Gastrocnemius medialis (tissue), 4 donors: ENCODE data around the gene GIMAP6. TPM values are rescaled to one million over a fixed set of nuclear protein-coding genes. Genes with fewer than 3 reads are reported as not detected.

Source experiments
- ATAC-seq, 2 donors: fragments of 150-250 bp; one replicate each; pipeline ENCODE4 v1.9.1; 2016
- DNase-seq, 2 donors: peaks; one replicate each; pipeline ENCODE4 v3.0.0-alpha.2; 2019
- H3K27ac ChIP-seq, 4 donors: fragments of 200-600 bp; sonication (generic); 1 replicate in 1 of 4; 2 replicates in 3 of 4; pipeline ENCODE4 v1.5.1; 2016 to 2018; ENCODE audit warnings: mild to moderate bottlenecking in 2 of 4, moderate library complexity in 1 of 4
- H3K27me3 ChIP-seq, 3 donors: fragments of 200-600 bp; sonication (generic) in 2 of 3; 1 replicate in 1 of 3; 2 replicates in 2 of 3; pipeline versions ENCODE4 v1.5.1 to v1.6.0; 2016 to 2019; ENCODE audit warnings: mild to moderate bottlenecking in 1 of 3, moderate library complexity in 1 of 3
- H3K36me3 ChIP-seq, 2 donors: fragments of 200-600 bp; sonication (generic) in 1 of 2; one replicate each; pipeline ENCODE4 v1.5.1; 2017 to 2018
- H3K4me1 ChIP-seq, 2 donors: fragments of 200-600 bp; sonication (generic) in 1 of 2; one replicate each; pipeline ENCODE4 v1.5.1; 2016 to 2017; ENCODE audit warnings: mild to moderate bottlenecking in 2 of 2
- H3K4me3 ChIP-seq, 4 donors: fragments of 200-600 bp; sonication (generic) in 3 of 4; 1 replicate in 1 of 4; 2 replicates in 3 of 4; pipeline ENCODE4 v1.5.1; 2016 to 2019; ENCODE audit warnings: mild to moderate bottlenecking in 2 of 4
- H3K9me3 ChIP-seq, 3 donors: fragments of 200-600 bp; sonication (generic) in 2 of 3; 1 replicate in 1 of 3; 2 replicates in 2 of 3; pipeline ENCODE4 v1.5.1; 2016 to 2019
- POLR2A ChIP-seq, 2 donors: fragments of 450-650 bp; IDR thresholded peaks; one replicate each; pipeline ENCODE4 v1.6.1; 2017; ENCODE audit warnings: antibody characterized with exemption in 2 of 2, mild to moderate bottlenecking in 2 of 2, moderate library complexity in 2 of 2
- in situ Hi-C, 4 donors: fragments of 200-750 bp; cut with MboI; loops; one replicate each; pipeline versions ENCODE4 v1.15.0 to v1.8.0; 2017; ENCODE audit warnings: low sequenced_read_pairs in 4 of 4
- intact Hi-C: fragments of 100-400 bp; cut with DNase I; formaldehyde crosslinking; loops from one replicate; pipeline ENCODE4 v1.15.1; 2023; ENCODE audit warnings: low total_unique reads
- total RNA-seq, 4 donors: library from RNA; depleted of rRNA; stranded (reverse); fragments of >200 nt; gene quantifications; one replicate each; pipeline versions ENCODE4 v1.1.0 to v1.2.3, GENCODE V29; 2016
- TF ChIP-seq, protein P1 (sequence below), 5 experiments: fragments of 450-650 bp in 3 of 5; fragments of 200-600 bp in 2 of 5; sonication (generic) in 2 of 5; IDR thresholded peaks in 4 of 5; conservative IDR thresholded peaks in 1 of 5; 1 replicate in 4 of 5; 2 replicates in 1 of 5; pipeline ENCODE4 v1.5.1; 2016 to 2019; ENCODE audit warnings: antibody characterized with exemption in 5 of 5, mild to moderate bottlenecking in 3 of 5, moderate library complexity in 3 of 5

Gene GIMAP6
- total RNA-seq, 4 donors from 2014 or later: 8.5 to 27.8 (median 12.4) TPM

DNA sequence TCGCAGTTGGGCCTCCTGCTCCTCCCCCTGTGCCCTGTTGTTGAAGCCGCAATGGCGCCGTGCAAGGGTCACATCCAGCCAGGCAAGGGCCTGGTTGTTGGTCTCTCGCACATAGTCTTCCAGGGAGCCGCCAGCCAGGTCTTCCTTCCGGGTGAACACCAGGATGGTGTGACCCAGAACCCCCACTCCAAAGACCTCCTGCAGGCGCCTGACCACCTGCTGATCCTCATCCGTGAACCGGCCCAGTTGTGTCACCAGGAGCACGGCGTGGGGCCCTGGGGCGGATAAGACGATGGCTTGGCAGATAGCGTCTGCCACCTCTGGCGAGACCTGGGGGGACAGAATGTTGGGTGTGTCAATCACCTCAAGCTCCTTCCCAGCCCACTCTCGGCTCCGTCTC is 4.2 kb downstream of the GIMAP6 start:
- H3K4me3 ChIP-seq: no peak overlapping the region
- DNase-seq: no peak
- H3K4me1 ChIP-seq: peaks cover 0 to 6% of the 10 kb centered on the region in 2 donors
- no peak for TF ChIP-seq POLR2A (IDR thresholded peaks at IDR 0.05)
- TF ChIP-seq, protein P1, sequence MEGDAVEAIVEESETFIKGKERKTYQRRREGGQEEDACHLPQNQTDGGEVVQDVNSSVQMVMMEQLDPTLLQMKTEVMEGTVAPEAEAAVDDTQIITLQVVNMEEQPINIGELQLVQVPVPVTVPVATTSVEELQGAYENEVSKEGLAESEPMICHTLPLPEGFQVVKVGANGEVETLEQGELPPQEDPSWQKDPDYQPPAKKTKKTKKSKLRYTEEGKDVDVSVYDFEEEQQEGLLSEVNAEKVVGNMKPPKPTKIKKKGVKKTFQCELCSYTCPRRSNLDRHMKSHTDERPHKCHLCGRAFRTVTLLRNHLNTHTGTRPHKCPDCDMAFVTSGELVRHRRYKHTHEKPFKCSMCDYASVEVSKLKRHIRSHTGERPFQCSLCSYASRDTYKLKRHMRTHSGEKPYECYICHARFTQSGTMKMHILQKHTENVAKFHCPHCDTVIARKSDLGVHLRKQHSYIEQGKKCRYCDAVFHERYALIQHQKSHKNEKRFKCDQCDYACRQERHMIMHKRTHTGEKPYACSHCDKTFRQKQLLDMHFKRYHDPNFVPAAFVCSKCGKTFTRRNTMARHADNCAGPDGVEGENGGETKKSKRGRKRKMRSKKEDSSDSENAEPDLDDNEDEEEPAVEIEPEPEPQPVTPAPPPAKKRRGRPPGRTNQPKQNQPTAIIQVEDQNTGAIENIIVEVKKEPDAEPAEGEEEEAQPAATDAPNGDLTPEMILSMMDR (IDR thresholded peaks at IDR 0.05 in 4 of 5, conservative IDR thresholded peaks at IDR 0.05 in 1 of 5): no peak
- peak overlapping the region in 3 of 4 donors; percentile 69 to 76 (median 73) for H3K27ac ChIP-seq
- H3K9me3 ChIP-seq: no peaks in the 10 kb centered on the region
- intact Hi-C loops: no loop called here
- in situ Hi-C loops: no loop called here
- ATAC-seq: no peak
- peaks cover 0 to 4% of the 10 kb centered on the region in 2 donors for H3K36me3 ChIP-seq
- H3K27me3 ChIP-seq: no peaks in the 10 kb centered on the region

DNA sequence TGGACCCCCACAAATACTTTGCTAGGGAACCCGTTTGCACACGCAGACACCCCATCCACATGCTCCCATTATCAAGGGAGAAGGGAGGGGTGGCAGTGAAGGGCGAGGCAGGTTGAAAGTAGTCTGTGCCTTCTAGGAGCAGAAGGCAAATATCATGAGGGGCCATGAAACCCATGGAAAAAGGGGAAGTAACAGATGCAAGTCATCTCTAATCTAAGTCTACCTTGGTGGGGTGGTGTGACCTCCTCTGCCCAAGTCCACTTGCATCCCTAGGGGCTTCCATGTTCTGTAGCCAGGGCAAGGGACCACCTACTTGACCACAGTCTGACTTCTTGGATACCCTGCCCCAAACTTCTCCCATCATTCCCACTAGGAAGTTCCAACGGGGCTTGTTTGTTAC is 5.5 kb downstream of the GIMAP6 start:
- in situ Hi-C loops (no loop called here), intact Hi-C loops (no loop called here)
- Histone ChIP-seq H3K27ac (peak overlapping the region in 3 of 4 donors; percentile 69 to 76 (median 73)), H3K4me1 (peaks cover 0 to 6% of the 10 kb centered on the region in 2 donors), H3K27me3 (no peaks in the 10 kb centered on the region), H3K4me3 (no peak overlapping the region), H3K36me3 (peaks cover 0 to 4% of the 10 kb centered on the region in 2 donors), H3K9me3 (no peaks in the 10 kb centered on the region)
- ATAC-seq (no peak), DNase-seq (no peak)
- no peak for TF ChIP-seq POLR2A (IDR thresholded peaks at IDR 0.05)
- TF ChIP-seq, protein P1 (IDR thresholded peaks at IDR 0.05 in 4 of 5, conservative IDR thresholded peaks at IDR 0.05 in 1 of 5): no peak

DNA sequence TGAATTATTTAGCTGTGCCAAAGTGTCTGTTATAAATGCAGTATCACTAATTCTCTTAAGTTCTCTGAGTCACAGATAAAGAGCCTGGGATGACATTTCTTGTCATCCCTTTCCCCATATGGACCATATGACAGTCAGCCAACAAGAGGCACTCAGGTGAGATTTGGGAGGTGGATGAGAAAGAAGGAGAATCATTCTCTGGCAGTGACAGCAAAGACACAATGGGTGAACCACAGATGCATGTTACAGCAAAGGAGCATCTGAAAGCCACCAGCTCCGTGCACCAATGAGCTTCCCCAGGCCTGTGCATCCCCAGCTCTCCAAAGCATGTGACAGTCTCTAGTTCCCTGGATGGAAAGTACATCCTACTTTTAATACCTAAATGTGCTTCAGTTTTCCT is 10.8 kb downstream of the GIMAP6 start:
- in situ Hi-C loops (no loop called here), intact Hi-C loops (no loop called here)
- no peak for ATAC-seq
- no peak for DNase-seq
- no peak overlapping the region for H3K4me3 ChIP-seq
- no peaks in the 10 kb centered on the region for H3K27me3 ChIP-seq
- TF ChIP-seq, protein P1 (IDR thresholded peaks at IDR 0.05 in 4 of 5, conservative IDR thresholded peaks at IDR 0.05 in 1 of 5): no peak
- no peak for TF ChIP-seq POLR2A (IDR thresholded peaks at IDR 0.05)
- H3K36me3 ChIP-seq: no peaks in the 10 kb centered on the region
- H3K9me3 ChIP-seq: no peaks in the 10 kb centered on the region
- no peak overlapping the region for H3K27ac ChIP-seq
- no peaks in the 10 kb centered on the region for H3K4me1 ChIP-seq

DNA sequence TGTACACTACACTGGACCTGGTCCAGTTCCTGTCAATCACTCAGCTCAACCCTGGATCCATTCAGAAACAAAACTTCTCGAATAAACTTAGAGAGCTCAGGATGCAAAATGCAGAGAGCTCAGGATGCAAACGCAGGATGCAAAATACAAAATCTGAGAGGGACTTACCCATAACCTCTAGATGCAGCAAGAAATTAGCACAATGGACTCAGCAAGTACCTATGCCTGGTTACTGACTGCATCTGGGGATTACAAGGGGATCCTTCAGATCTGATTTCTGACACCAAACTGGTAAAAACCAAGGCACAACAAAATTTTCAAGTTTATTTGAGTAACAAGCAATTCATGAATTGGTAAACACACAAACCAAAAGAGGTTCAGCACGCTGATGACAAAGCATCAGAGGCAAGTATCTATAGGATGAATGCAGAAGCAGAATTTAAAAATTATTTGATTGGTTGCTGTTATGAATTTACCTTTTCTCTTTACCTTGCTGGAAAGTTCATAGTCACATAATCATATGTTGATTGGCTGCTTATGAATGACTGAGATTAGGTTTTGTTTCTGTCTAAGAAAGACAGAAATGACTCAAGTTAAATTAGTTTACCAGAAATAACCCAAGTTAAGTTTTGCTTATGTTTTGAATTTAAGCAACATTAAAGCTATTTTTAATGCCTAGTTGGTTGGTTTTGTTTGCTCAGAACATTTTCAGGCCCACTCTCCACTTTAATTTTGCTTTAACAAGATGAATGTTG is 11.4 kb downstream of the GIMAP6 start:
- Histone ChIP-seq H3K27ac (peak overlapping the region in 1 of 4 donors; percentile 18), H3K4me1 (no peaks in the 10 kb centered on the region), H3K9me3 (no peaks in the 10 kb centered on the region), H3K27me3 (no peaks in the 10 kb centered on the region), H3K36me3 (no peaks in the 10 kb centered on the region), H3K4me3 (no peak overlapping the region)
- ATAC-seq (no peak), DNase-seq (no peak)
- TF ChIP-seq POLR2A (IDR thresholded peaks at IDR 0.05): no peak
- TF ChIP-seq, protein P1 (IDR thresholded peaks at IDR 0.05 in 4 of 5, conservative IDR thresholded peaks at IDR 0.05 in 1 of 5): no peak
- intact Hi-C loops (no loop called here), in situ Hi-C loops (no loop called here)
